ENCODE results near the gene KREMEN1.

The KREMEN1 gene

GRCh38 chr22:29209624-29209929 is 136.7 kb downstream of the KREMEN1 start:
- DNase-seq, result no peak

- no peak for DNase-seq
These were observed 138.2 kb downstream of the KREMEN1 start for GRCh38 chr22:29211066-29211465.

DNA sequence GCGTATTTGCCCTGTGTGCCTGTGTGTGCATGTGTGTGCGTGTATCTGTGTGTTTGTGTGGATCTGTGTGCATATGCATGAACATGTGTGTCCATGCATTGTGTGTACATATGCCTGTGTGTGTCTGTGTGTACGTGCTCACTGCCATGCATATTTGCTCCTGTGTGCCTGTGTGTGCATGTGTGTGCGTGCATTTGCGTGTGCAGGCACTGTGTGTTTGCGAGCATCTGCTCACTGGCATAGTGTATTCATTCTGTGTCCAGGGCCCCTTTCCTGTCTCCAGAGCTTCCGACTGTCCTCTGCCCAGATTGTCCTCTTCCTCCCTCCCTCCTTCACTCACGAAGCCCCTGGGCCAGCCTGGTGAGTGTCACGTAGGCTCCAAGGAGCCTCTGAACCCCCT is 138.6 kb downstream of the KREMEN1 start:
- no peak for DNase-seq

DNA sequence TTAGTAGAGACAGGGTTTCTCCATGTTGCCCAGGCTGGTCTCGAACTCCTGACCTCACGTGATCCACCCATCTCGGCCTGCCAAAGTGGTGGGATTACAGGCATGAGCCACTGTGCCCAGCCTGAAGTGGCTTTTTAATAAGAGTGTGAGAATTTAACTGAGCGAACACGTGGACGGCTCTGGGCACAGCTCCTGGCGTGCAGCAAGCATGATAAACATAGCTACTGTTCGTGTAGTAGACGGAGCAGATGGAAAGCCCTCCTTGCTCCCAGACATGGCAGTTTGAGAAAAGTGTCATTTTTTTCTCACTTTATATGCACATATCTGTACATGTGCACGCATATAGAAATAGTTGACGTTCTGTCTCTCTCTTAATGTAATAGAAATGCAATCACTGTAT is 139.9 kb downstream of the KREMEN1 start:
- DNase-seq, result no peak

DNA sequence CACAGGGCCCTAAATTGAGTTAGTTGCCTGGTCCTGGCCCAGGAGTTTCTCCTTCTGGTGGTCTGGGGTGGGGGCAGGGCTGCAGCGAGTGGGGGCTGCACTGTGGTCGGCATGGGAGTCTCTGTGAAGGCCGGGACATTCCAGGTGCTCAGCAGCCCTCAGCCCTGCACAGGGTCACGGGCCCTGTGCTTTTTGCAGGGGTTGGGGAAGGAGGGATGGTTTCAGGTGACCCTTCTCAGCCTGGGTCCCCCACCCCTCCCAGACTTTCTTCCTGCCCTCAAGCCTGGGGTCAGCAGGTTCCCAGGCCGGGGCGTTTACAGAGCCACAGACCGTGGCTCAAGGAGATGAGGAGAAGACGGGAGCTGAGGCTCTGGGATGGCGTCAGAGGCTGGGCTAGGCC is 140.7 kb downstream of the KREMEN1 start:
- no peak for DNase-seq

DNA sequence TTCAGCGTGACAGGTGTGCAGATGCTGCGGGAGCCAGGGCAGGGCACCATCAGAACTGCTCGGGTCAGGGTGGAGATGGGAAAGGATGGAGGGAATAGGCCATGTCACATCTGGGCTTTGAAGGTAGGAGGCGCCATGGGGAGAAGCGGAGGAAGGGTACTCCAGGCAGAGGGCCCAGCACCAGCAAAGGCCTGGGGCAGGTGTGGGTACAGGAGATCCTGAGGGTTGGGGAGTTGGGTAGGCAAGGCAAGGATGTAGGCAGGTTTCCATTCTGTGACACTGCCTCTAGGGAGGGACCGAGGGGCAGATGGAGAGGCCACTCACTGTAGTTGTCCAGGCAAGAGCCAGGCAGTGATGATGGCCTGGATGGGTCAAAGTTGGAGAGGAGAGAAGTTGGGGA is 141.4 kb downstream of the KREMEN1 start:
- DNase-seq, result no peak

- DNase-seq, result no peak
These were observed 142.4 kb downstream of the KREMEN1 start for GRCh38 chr22:29215012-29215860.

GRCh38 chr22:29216011-29216872 is 143.4 kb downstream of the KREMEN1 start:
- no peak for DNase-seq

DNA sequence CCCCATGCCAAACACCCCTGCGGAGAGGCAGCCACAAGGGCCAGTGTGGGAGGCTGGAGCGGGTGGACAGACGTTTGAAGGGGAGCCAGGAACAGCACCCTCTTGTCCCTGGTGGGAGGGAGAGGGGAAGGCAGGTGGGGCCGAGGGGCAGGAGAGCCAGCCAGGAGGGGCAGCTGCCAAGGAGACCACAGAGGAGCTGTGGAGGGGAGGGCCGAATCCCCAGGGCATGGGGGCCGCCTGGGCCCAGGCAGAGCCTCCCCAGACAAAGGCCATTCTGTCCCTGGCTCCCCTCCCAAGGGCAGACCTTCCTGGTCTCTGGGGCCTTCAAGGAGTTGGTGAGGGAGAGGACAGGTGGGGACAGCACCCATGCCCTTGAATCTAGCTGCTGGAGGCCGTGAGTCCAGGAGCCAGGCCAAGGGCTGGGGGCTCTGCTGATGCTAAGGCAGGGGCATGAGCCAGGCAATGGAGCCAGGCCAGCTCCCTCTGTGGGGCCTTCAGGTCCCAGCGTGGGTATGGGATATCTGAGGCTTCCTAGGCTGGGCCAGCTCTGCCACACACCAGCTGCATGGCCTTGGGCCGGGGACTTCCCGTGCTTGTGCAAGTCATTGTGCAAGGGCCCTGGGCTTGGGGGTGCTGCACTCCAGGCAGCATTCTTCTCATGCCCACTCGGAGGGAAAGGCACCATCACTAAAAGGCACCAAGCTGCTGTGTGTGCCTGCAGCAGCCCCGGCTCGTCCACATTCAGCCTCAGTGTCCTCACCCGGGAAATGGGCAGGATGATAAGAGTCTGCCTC is 144.2 kb downstream of the KREMEN1 start:
- DNase-seq, result no peak

All from stimulated activated CD4-positive, alpha-beta T cell treated with anti-CD3 and anti-CD28 coated beads, Interleukin-4, amount 100 ng/mL, for 1 hour (primary cell).